A549 (cell line): Measurements from ENCODE around the gene RNPS1. TPM values are rescaled to one million over a fixed set of nuclear protein-coding genes. Genes with fewer than 3 reads are reported as not detected.
A peak's percentile ranks its signal among the peaks of the same experiment; 100 is the strongest.

ENCODE experiments used
- ATAC-seq, 2 experiments: fragments of 200-7000 bp in 1 of 2; fragments of >200 bp in 1 of 2; cut with Nextera tagmentation in 1 of 2; cut with Tn5 transposase in 1 of 2; 3 replicates each; pipeline versions ENCODE4 v1.8.0 to v1.9.1; 2018 to 2020; ENCODE audit warnings: mild to moderate bottlenecking in 1 of 2, moderate library complexity in 1 of 2
- CTCF ChIA-PET: fragments of 300-600 bp; sonication (Branson Sonifier 250); formaldehyde crosslinking; extraction: SDS; loops from one replicate; lab custom pipeline; 2021; ENCODE audit warnings: antibody characterized with exemption, inconsistent platforms; lab: Yijun Ruan, JAX
- POLR2A ChIA-PET: fragments of 350-600 bp; formaldehyde crosslinking; extraction: SDS; loops from one replicate; lab custom pipeline; 2021; ENCODE audit warnings: antibody characterized with exemption, inconsistent platforms; lab: Yijun Ruan, JAX
- DNase-seq, 2 experiments: peaks; one replicate each; pipeline versions ENCODE4 v3.0.0 to v3.0.0-alpha.2; 2011 to 2016; ENCODE audit warnings: low read depth in 1 of 2, low spot score in 1 of 2
- FAIRE-seq: peaks from 2 replicates; lab custom pipeline; 2011; peaks lifted over from hg19 to GRCh38; lab: Jason Lieb, UNC
- H3K27ac ChIP-seq, 2 experiments: fragments of >200 bp; sonication (Bioruptor Twin); formaldehyde crosslinking; 3 replicates each; pipeline ENCODE4 v1.5.1; 2016 to 2017
- H3K4me1 ChIP-seq: fragments of >200 bp; sonication (Bioruptor Twin); formaldehyde crosslinking; 3 replicates; pipeline ENCODE4 v1.6.1; 2016
- H3K4me2 ChIP-seq: fragments of >200 bp; sonication (Bioruptor Twin); formaldehyde crosslinking; 3 replicates; pipeline ENCODE4 v1.6.1; 2016
- H3K4me3 ChIP-seq: fragments of >200 bp; sonication (Bioruptor Twin); formaldehyde crosslinking; 3 replicates; pipeline ENCODE4 v1.5.1; 2016
- H3K9me3 ChIP-seq: fragments of >200 bp; sonication (Bioruptor Twin); formaldehyde crosslinking; 3 replicates; pipeline ENCODE4 v1.6.1; 2016
- ATOH8 ChIP-seq: fragments of 250-450 bp; sonication (Bioruptor Pico); IDR thresholded peaks from 2 replicates; pipeline ENCODE4 v1.5.0; 2020; ENCODE audit warnings: low read depth, mild to moderate bottlenecking, moderate library complexity
- BCL3 ChIP-seq: fragments of >200 bp; sonication (Bioruptor Twin); formaldehyde crosslinking; IDR thresholded peaks from 3 replicates; pipeline ENCODE4 v1.6.1; 2016
- CHD2 ChIP-seq: fragments of 150-350 bp; IDR thresholded peaks from 2 replicates; pipeline ENCODE4 v1.6.1; 2014; ENCODE audit warnings: low read length; ENCODE audit not compliant: partially characterized antibody
- GATA3 ChIP-seq: IDR thresholded peaks from 2 replicates; pipeline ENCODE4 v1.6.1; 2012; ENCODE audit warnings: borderline replicate concordance
- HES2 ChIP-seq: fragments of >200 bp; sonication (Bioruptor Twin); formaldehyde crosslinking; IDR thresholded peaks from 2 replicates; pipeline ENCODE4 v1.6.1; 2016
- HOXA7 ChIP-seq: fragments of 250-450 bp; sonication (Bioruptor Pico); IDR thresholded peaks from 2 replicates; pipeline ENCODE4 v1.5.0; 2020; ENCODE audit warnings: mild to moderate bottlenecking, moderate library complexity
- HOXB13 ChIP-seq: fragments of 250-450 bp; sonication (Bioruptor Pico); IDR thresholded peaks from 2 replicates; pipeline ENCODE4 v1.5.0; 2020; ENCODE audit warnings: low read depth, mild to moderate bottlenecking, moderate library complexity
- MAFK ChIP-seq: fragments of 450-650 bp; IDR thresholded peaks from 2 replicates; pipeline ENCODE4 v1.6.1; 2014; ENCODE audit not compliant: partially characterized antibody
- MAZ ChIP-seq: fragments of 150-350 bp; IDR thresholded peaks from 2 replicates; pipeline ENCODE4 v1.6.1; 2014; ENCODE audit warnings: antibody characterized with exemption, low read depth, low read length, borderline replicate concordance
- MYC ChIP-seq: IDR thresholded peaks from 2 replicates; pipeline ENCODE4 v1.6.1; 2012; ENCODE audit warnings: mild to moderate bottlenecking, inconsistent platforms, low read length, improper control_type of control experiment, borderline replicate concordance
- NFE2L2 ChIP-seq: fragments of 150-350 bp; conservative IDR thresholded peaks from 2 replicates; pipeline ENCODE4 v1.6.1; 2014; ENCODE audit warnings: low read length
- NR3C1 ChIP-seq: fragments of >200 bp; sonication (Bioruptor Twin); formaldehyde crosslinking; IDR thresholded peaks from 3 replicates; pipeline ENCODE4 v1.6.1; 2017
- POLR2A ChIP-seq: IDR thresholded peaks from 2 replicates; pipeline ENCODE4 v1.6.1; 2012; ENCODE audit warnings: mild to moderate bottlenecking, low read length
- REST ChIP-seq: fragments of 200-600 bp; sonication (generic); IDR thresholded peaks from 2 replicates; pipeline ENCODE4 v1.6.1; 2016; ENCODE audit warnings: antibody characterized with exemption, mild to moderate bottlenecking, moderate library complexity
- RNF2 ChIP-seq: fragments of 200-600 bp; sonication (generic); IDR thresholded peaks from 2 replicates; pipeline ENCODE4 v1.6.1; 2016; ENCODE audit warnings: low read depth, mild to moderate bottlenecking, antibody characterized with exemption, moderate library complexity, borderline replicate concordance
- ZC3H11A ChIP-seq: fragments of 450-650 bp; IDR thresholded peaks from 2 replicates; pipeline ENCODE4 v1.6.1; 2014; ENCODE audit warnings: antibody characterized with exemption, mild to moderate bottlenecking
- ZSCAN20 ChIP-seq: fragments of 250-450 bp; sonication (Bioruptor Pico); IDR thresholded peaks from 2 replicates; pipeline ENCODE4 v1.8.0; 2022; ENCODE audit warnings: mild to moderate bottlenecking, moderate library complexity
- WGBS: methylation state at CpG from one replicate; pipeline ENCODE4 v1.1.6; 2017; ENCODE audit errors: missing lambda C conversion rate; 5-methylcytosine and 5-hydroxymethylcytosine counted together
- polyA plus RNA-seq, 4 experiments: library from polyadenylated mRNA; depleted of rRNA in 3 of 4; stranded (reverse); fragments of >200 nt; fragmentation: RNase III in 1 of 4; extraction: RNeasy Plus Mini Kit Qiagen cat#74134 plus additional on column Dnase treatment in 1 of 4; gene quantifications; 2 replicates in 3 of 4; 3 replicates in 1 of 4; pipeline ENCODE4 v1.2.3, GENCODE V29; 2011 to 2017

Gene RNPS1
- polyA plus RNA-seq, 2 of the 4 experiments (the other 2 are of a cell fraction) = 183 to 200 TPM

- Histone ChIP-seq H3K9me3 (no peaks in the 10 kb centered on the region), H3K4me3 (no peak overlapping the region), H3K4me2 (no peak overlapping the region), H3K27ac (no peak overlapping the region), H3K4me1 (no peaks in the 10 kb centered on the region)
- no peak for TF ChIP-seq HES2
- no peak for TF ChIP-seq HOXB13 (CRISPR knock-in tag)
- TF ChIP-seq ZSCAN20 (CRISPR knock-in tag) = no peak
- TF ChIP-seq NR3C1 = no peak
- TF ChIP-seq GATA3 = no peak
- TF ChIP-seq HOXA7 = no peak
- ChIA-PET CTCF (interaction anchor here (0.6 to 1.5 kb wide), 5 partner anchors 13 to 263 kb away, joined by 3 to 8 read pairs (median 3); partner anchors contain the start of gene ECI1), POLR2A (interaction anchor here (1.0 to 1.2 kb wide), 2 partner anchors 12 to 84 kb away, joined by 3 read pairs; partner anchors contain the start of genes ECI1 and TRAF7)
- FAIRE-seq (no peak), ATAC-seq (peak; percentile 8 to 9; a peak in 4 of 6 replicates), DNase-seq (no peak)
- WGBS = 81% methylated on average over 8 of the region's 15 CpGs
These were observed 28.9 kb downstream of the RNPS1 start for GRCh38 chr16:2238838-2239675.

- no peak for DNase-seq
- no peaks in the 10 kb centered on the region for H3K9me3 ChIP-seq
- TF ChIP-seq CHD2 (no peak), MAFK (no peak), MAZ (no peak), ATOH8 (CRISPR knock-in tag) (no peak), POLR2A (no peak), REST (no peak), MYC (no peak)
- ATAC-seq = peak; percentile 3 to 7; a peak in 4 of 6 replicates
- H3K4me3 ChIP-seq = no peak overlapping the region
- POLR2A ChIA-PET = interaction anchor here (0.6 to 1.2 kb wide), 5 partner anchors 12 to 262 kb away, joined by 3 read pairs; partner anchors contain the start of genes ECI1 and TRAF7
- no peak overlapping the region for H3K4me2 ChIP-seq
- no peak overlapping the region for H3K27ac ChIP-seq
- FAIRE-seq = no peak
- no peaks in the 10 kb centered on the region for H3K4me1 ChIP-seq
- WGBS = 83% methylated on average over 10 of the region's 18 CpGs
- CTCF ChIA-PET = interaction anchor here (0.7 to 1.5 kb wide), 4 partner anchors 13 to 263 kb away, joined by 3 to 8 read pairs (median 4); partner anchors contain the start of gene ECI1
These were observed 29.6 kb downstream of the RNPS1 start for GRCh38 chr16:2238150-2238837.

GRCh38 chr16:2237493-2238149 lies 30.3 kb downstream of the RNPS1 start:
- ChIA-PET POLR2A (interaction anchor here (0.7 to 0.9 kb wide), 2 partner anchors 12 to 15 kb away, joined by 3 read pairs; no protein-coding TSS in a partner anchor), CTCF (interaction anchor here (0.7 to 1.5 kb wide), 3 partner anchors 21 to 42 kb away, joined by 3 read pairs; no protein-coding TSS in a partner anchor)
- TF ChIP-seq NFE2L2 (no peak), ZC3H11A (no peak), BCL3 (no peak), REST (no peak), RNF2 (no peak), POLR2A (no peak), GATA3 (no peak)
- no peak for FAIRE-seq
- 97% methylated on average over 20 of the region's 65 CpGs for WGBS
- no peak overlapping the region for H3K4me2 ChIP-seq
- H3K9me3 ChIP-seq = no peaks in the 10 kb centered on the region
- no peak overlapping the region for H3K4me3 ChIP-seq
- H3K4me1 ChIP-seq = no peaks in the 10 kb centered on the region
- ATAC-seq = no peak; a peak in 1 of 6 replicates
- no peak overlapping the region for H3K27ac ChIP-seq
- no peak for DNase-seq
